ENCODE results near the gene CREG1.

Gene CREG1

DNA sequence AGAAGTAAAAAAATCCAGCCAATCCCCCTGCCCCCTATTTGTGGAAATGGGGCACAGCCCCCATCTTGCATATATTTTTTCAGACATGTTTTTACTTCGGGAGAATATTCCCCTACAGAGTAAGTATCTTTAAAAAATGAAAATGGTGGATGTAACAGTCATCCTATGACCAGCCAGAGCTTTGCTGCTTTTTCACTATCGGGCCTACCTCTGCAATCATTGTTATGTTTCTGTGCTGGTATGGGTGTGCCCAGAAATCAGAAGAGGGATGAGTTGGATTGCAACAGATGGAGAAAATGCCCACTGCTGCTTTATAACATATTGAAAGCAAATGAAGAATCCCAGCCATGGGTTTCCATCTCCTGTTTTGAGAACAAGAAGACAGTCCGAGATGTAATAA lies 38.1 kb downstream of the CREG1 start:
- TF ChIP-seq CTCF (IDR thresholded peaks at IDR 0.05; ENCODE audit: control insufficient read depth, insufficient read depth, low read depth, low read length, missing control alignments), result no peak
- DNase-seq (ENCODE audit: low read depth), result no peak

DNA sequence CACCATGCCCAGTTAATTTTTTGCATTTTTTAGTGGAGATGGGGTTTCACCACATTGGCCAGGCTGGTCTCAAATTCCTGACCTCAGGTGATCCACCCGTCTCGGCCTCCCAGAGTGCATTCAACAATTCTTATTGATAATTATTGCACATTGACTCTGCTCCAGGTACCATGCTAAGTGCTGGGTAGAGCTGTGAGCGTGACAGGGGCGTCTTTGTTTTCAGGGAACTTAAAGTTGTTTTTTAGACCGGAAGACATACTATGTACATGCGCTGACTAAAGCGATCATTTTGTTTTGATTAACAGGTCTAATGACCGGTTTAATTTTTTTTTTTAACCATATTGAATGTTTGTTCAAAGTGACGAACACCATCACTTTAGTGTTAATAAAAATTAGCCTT lies 39.3 kb downstream of the CREG1 start:
- H3K4me3 ChIP-seq (ENCODE audit: control insufficient read depth, low read depth, low read length), result no peak overlapping the region
- no peak for TF ChIP-seq CTCF (IDR thresholded peaks at IDR 0.05; ENCODE audit: control insufficient read depth, insufficient read depth, low read depth, low read length, missing control alignments)
- DNase-seq (ENCODE audit: low read depth), result no peak

More for the DNA sequence above, 38.1 kb downstream of the CREG1 start:
- H3K4me3 ChIP-seq (ENCODE audit: control insufficient read depth, low read depth, low read length), result no peak overlapping the region

DNA sequence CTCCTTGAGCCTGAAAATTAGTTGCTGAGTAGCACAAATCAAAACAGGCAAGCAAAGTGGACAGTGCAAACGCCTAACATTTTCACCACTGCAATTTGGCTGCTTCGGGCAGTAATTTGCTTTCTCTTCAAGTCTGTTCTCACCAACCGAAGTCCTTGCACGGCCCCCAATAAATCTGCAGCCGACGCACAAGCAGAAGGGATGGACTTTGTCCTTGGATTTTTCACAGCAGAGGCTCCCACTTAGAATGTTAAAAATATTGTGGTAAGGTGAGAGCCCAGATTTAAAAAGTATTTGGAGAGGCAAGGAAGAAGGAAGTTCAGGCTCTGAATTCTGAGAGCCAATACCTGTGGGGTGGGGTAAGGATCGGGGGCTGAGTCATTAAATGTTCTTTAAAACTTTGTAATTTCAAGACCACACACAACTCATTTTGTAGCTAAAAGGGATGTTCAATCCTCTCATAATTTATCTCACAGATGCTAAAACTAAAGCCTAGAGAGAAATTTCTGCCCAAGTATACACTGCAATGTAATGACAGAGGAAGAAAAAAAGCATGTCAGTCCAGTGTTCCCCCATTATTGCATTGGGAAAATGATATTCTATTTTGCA lies 41.4 kb downstream of the CREG1 start:
- no peak for DNase-seq (ENCODE audit: low read depth)
- H3K4me3 ChIP-seq (ENCODE audit: control insufficient read depth, low read depth, low read length), result no peak overlapping the region
- TF ChIP-seq CTCF (IDR thresholded peaks at IDR 0.05; ENCODE audit: control insufficient read depth, insufficient read depth, low read depth, low read length, missing control alignments), result no peak

GRCh38 chr1:167511374-167511986 lies 42.1 kb downstream of the CREG1 start:
- no peak overlapping the region for H3K4me3 ChIP-seq (ENCODE audit: control insufficient read depth, low read depth, low read length)
- no peak for DNase-seq (ENCODE audit: low read depth)
- TF ChIP-seq CTCF (IDR thresholded peaks at IDR 0.05; ENCODE audit: control insufficient read depth, insufficient read depth, low read depth, low read length, missing control alignments), result no peak

- no peak for TF ChIP-seq CTCF (IDR thresholded peaks at IDR 0.05; ENCODE audit: control insufficient read depth, insufficient read depth, low read depth, low read length, missing control alignments)
- DNase-seq (ENCODE audit: low read depth), result no peak
- H3K4me3 ChIP-seq (ENCODE audit: control insufficient read depth, low read depth, low read length), result no peak overlapping the region
These were observed 42.7 kb downstream of the CREG1 start for GRCh38 chr1:167510881-167511280.

GRCh38 chr1:167510244-167510643 lies 43.3 kb downstream of the CREG1 start:
- no peak overlapping the region for H3K4me3 ChIP-seq (ENCODE audit: control insufficient read depth, low read depth, low read length)
- no peak for DNase-seq (ENCODE audit: low read depth)
- no peak for TF ChIP-seq CTCF (IDR thresholded peaks at IDR 0.05; ENCODE audit: control insufficient read depth, insufficient read depth, low read depth, low read length, missing control alignments)

Data from AG09309 (cell line).